Astrocyte (in vitro differentiated cells and primary cell): Measurements from ENCODE around the gene PHAX. TPM values are rescaled to one million over a fixed set of nuclear protein-coding genes. Genes with fewer than 3 reads are reported as not detected.

Experiments used
- DNase-seq: peaks from one replicate; pipeline ENCODE4 v3.0.0-alpha.2; 2010; ENCODE audit warnings: low read depth
- FAIRE-seq: peaks from 2 replicates; lab custom pipeline; 2011; peaks lifted over from hg19 to GRCh38; lab: Jason Lieb, UNC
- H2AFZ ChIP-seq: 2 replicates; pipeline ENCODE4 v1.6.0; 2012; ENCODE audit warnings: low read depth, low read length, inconsistent platforms
- H3K27ac ChIP-seq: 2 replicates; pipeline ENCODE4 v1.5.1; 2011; ENCODE audit warnings: low read depth, low read length, inconsistent platforms
- H3K27me3 ChIP-seq: 2 replicates; pipeline ENCODE4 v1.6.0; 2011; ENCODE audit warnings: low read length, inconsistent platforms; ENCODE audit not compliant: insufficient read depth
- H3K36me3 ChIP-seq: 2 replicates; pipeline ENCODE4 v1.5.1; 2011; ENCODE audit warnings: low read length, inconsistent platforms; ENCODE audit not compliant: insufficient read depth
- H3K4me1 ChIP-seq: 2 replicates; pipeline ENCODE4 v1.5.1; 2011; ENCODE audit warnings: low read length, inconsistent platforms; ENCODE audit not compliant: insufficient read depth
- H3K4me2 ChIP-seq: 2 replicates; pipeline ENCODE4 v1.6.0; 2012; ENCODE audit warnings: low read length, inconsistent platforms
- H3K4me3 ChIP-seq: 2 replicates; pipeline ENCODE4 v1.5.1; 2011; ENCODE audit warnings: low read depth, mild to moderate bottlenecking, low read length, inconsistent platforms; ENCODE audit not compliant: insufficient read depth
- H3K79me2 ChIP-seq: 2 replicates; pipeline ENCODE4 v1.6.0; 2012; ENCODE audit warnings: mild to moderate bottlenecking, low read length, inconsistent platforms; ENCODE audit not compliant: insufficient read depth
- H3K9ac ChIP-seq: 2 replicates; pipeline ENCODE4 v1.6.0; 2012; ENCODE audit warnings: mild to moderate bottlenecking, low read length, inconsistent platforms
- H3K9me3 ChIP-seq: 2 replicates; pipeline ENCODE4 v1.5.1; 2012; ENCODE audit warnings: low read depth, mild to moderate bottlenecking, low read length, inconsistent platforms; ENCODE audit not compliant: insufficient read depth
- H4K20me1 ChIP-seq: 2 replicates; pipeline ENCODE4 v1.6.0; 2012; ENCODE audit warnings: low read length, inconsistent platforms; ENCODE audit not compliant: insufficient read depth
- H3K27ac Mint-ChIP-seq: one replicate; pipeline ENCODE4 v1.8.0; 2021; ENCODE audit warnings: mild to moderate bottlenecking, mixed read lengths; ENCODE audit not compliant: unreplicated experiment
- H3K27me3 Mint-ChIP-seq: one replicate; pipeline ENCODE4 v1.8.0; 2021; ENCODE audit warnings: low read depth, mixed read lengths; ENCODE audit not compliant: unreplicated experiment
- H3K36me3 Mint-ChIP-seq: one replicate; pipeline ENCODE4 v1.8.0; 2021; ENCODE audit warnings: low read depth, mixed read lengths; ENCODE audit not compliant: unreplicated experiment
- H3K4me1 Mint-ChIP-seq: one replicate; pipeline ENCODE4 v1.8.0; 2021; ENCODE audit warnings: low read depth, mixed read lengths; ENCODE audit not compliant: unreplicated experiment
- H3K4me3 Mint-ChIP-seq: one replicate; pipeline ENCODE4 v1.8.0; 2021; ENCODE audit warnings: mild to moderate bottlenecking, moderate library complexity, mixed read lengths; ENCODE audit not compliant: unreplicated experiment
- H3K9me3 Mint-ChIP-seq: one replicate; pipeline ENCODE4 v1.8.0; 2021; ENCODE audit warnings: mild to moderate bottlenecking, mixed read lengths; ENCODE audit not compliant: unreplicated experiment
- CTCF ChIP-seq: IDR thresholded peaks from 2 replicates; pipeline ENCODE4 v1.5.1; 2011; ENCODE audit warnings: low read depth, mild to moderate bottlenecking, inconsistent platforms, low read length, moderate library complexity; ENCODE audit not compliant: insufficient read depth
- EZH2 ChIP-seq: IDR thresholded peaks from 2 replicates; pipeline ENCODE4 v1.6.1; 2012; ENCODE audit warnings: mild to moderate bottlenecking, low read length, inconsistent platforms; ENCODE audit not compliant: insufficient read depth
- total RNA-seq: library from RNA; stranded (reverse); gene quantifications from 2 replicates; pipeline ENCODE4 v1.2.1, GENCODE V29; 2021

PHAX gene
- total RNA-seq, 1 donor from 2014 or later = 58.1 TPM

GRCh38 chr5:126656401-126657007, 55.8 kb downstream of the PHAX start:
- no peak overlapping the region for H3K4me2 ChIP-seq
- H3K4me3 ChIP-seq = no peak overlapping the region
- peak; percentile 96 for TF ChIP-seq CTCF
- TF ChIP-seq EZH2 = no peak
- no peaks in the 10 kb centered on the region for H3K4me1 ChIP-seq
- no peaks in the 10 kb centered on the region for H3K36me3 Mint-ChIP-seq
- H3K4me3 Mint-ChIP-seq = no peak overlapping the region
- no peaks in the 10 kb centered on the region for H3K9me3 Mint-ChIP-seq
- H3K79me2 ChIP-seq = no peaks in the 10 kb centered on the region
- no peak overlapping the region for H3K27ac ChIP-seq
- no peaks in the 10 kb centered on the region for H3K4me1 Mint-ChIP-seq
- peak; percentile 5 for FAIRE-seq
- H4K20me1 ChIP-seq = no peaks in the 10 kb centered on the region
- peak; percentile 14 for DNase-seq
- H3K36me3 ChIP-seq = no peaks in the 10 kb centered on the region
- H3K27me3 Mint-ChIP-seq = no peaks in the 10 kb centered on the region
- no peaks in the 10 kb centered on the region for H3K27me3 ChIP-seq
- H3K27ac Mint-ChIP-seq = no peak overlapping the region
- no peak overlapping the region for H3K9ac ChIP-seq
- H2AFZ ChIP-seq = no peak overlapping the region
- no peaks in the 10 kb centered on the region for H3K9me3 ChIP-seq

- DNase-seq (no peak), FAIRE-seq (no peak)
- H3K4me1 Mint-ChIP-seq = no peaks in the 10 kb centered on the region
- no peaks in the 10 kb centered on the region for H3K4me1 ChIP-seq
- no peaks in the 10 kb centered on the region for H3K27me3 ChIP-seq
- H3K79me2 ChIP-seq = no peaks in the 10 kb centered on the region
- no peak overlapping the region for H3K27ac Mint-ChIP-seq
- no peaks in the 10 kb centered on the region for H3K27me3 Mint-ChIP-seq
- H3K27ac ChIP-seq = no peak overlapping the region
- H3K36me3 Mint-ChIP-seq = no peaks in the 10 kb centered on the region
- no peak overlapping the region for H3K4me3 ChIP-seq
- H3K36me3 ChIP-seq = no peaks in the 10 kb centered on the region
- no peak overlapping the region for H3K4me2 ChIP-seq
- no peaks in the 10 kb centered on the region for H3K9me3 Mint-ChIP-seq
- no peaks in the 10 kb centered on the region for H4K20me1 ChIP-seq
- no peak overlapping the region for H2AFZ ChIP-seq
- no peak overlapping the region for H3K4me3 Mint-ChIP-seq
- H3K9me3 ChIP-seq = no peaks in the 10 kb centered on the region
- no peak overlapping the region for H3K9ac ChIP-seq
- no peak for TF ChIP-seq CTCF
Measured at GRCh38 chr5:126658561-126658960, 57.8 kb downstream of the PHAX start.

GRCh38 chr5:126659805-126660482, 59.2 kb downstream of the PHAX start:
- H3K4me3 Mint-ChIP-seq = no peak overlapping the region
- H3K27ac ChIP-seq = no peak overlapping the region
- FAIRE-seq = no peak

More at GRCh38 chr5:126659805-126660482, 59.2 kb downstream of the PHAX start:
- Mint-ChIP-seq H3K9me3 (no peaks in the 10 kb centered on the region), H3K27ac (no peak overlapping the region), H3K27me3 (no peaks in the 10 kb centered on the region), H3K4me1 (no peaks in the 10 kb centered on the region), H3K36me3 (no peaks in the 10 kb centered on the region)
- Histone ChIP-seq H3K4me1 (no peaks in the 10 kb centered on the region), H2AFZ (no peak overlapping the region), H3K4me2 (no peak overlapping the region), H3K9me3 (no peaks in the 10 kb centered on the region), H4K20me1 (no peaks in the 10 kb centered on the region), H3K79me2 (no peaks in the 10 kb centered on the region), H3K9ac (no peak overlapping the region), H3K27me3 (no peaks in the 10 kb centered on the region), H3K4me3 (no peak overlapping the region), H3K36me3 (no peaks in the 10 kb centered on the region)
- TF ChIP-seq CTCF (no peak), EZH2 (no peak)
- no peak for DNase-seq
